H1 (cell line): ENCODE data around the gene EEF2K. TPM values are rescaled to one million over a fixed set of nuclear protein-coding genes. Genes with fewer than 3 reads are reported as not detected.

Source experiments
- CTCF ChIA-PET: fragments of 300-600 bp; sonication (Branson Sonifier 250); formaldehyde crosslinking; loops from one replicate; lab custom pipeline; 2021; ENCODE audit not compliant: partially characterized antibody; lab: Charles Lee
- POLR2A ChIA-PET: fragments of 300-600 bp; sonication (Branson Sonifier 250); formaldehyde crosslinking; loops from one replicate; lab custom pipeline; 2021; ENCODE audit warnings: inconsistent platforms; ENCODE audit not compliant: partially characterized antibody; lab: Charles Lee
- DNase-seq, 2 experiments: peaks; one replicate each; pipeline versions ENCODE4 v3.0.0 to v3.0.0-alpha.2; 2010 to 2022; ENCODE audit warnings: low spot score in 2 of 2, low read depth in 1 of 2, mixed read lengths in 1 of 2
- FAIRE-seq: peaks from 2 replicates; lab custom pipeline; 2011; peaks lifted over from hg19 to GRCh38; lab: Jason Lieb, UNC
- H2AFZ ChIP-seq: 2 replicates; pipeline ENCODE4 v1.8.1; 2012; ENCODE audit warnings: low read length, inconsistent platforms
- H2AK5ac ChIP-seq: 2 replicates; pipeline ENCODE4 v1.6.1; 2013; ENCODE audit warnings: low read depth, low read length
- H2BK120ac ChIP-seq: replicated peaks from 2 replicates; pipeline ENCODE3; 2013; ENCODE audit warnings: low read depth, low read length, inconsistent platforms
- H2BK12ac ChIP-seq: 2 replicates; pipeline ENCODE4 v1.6.1; 2013; ENCODE audit warnings: low read depth, low read length
- H2BK15ac ChIP-seq: 2 replicates; pipeline ENCODE4 v1.6.1; 2013; ENCODE audit warnings: low read length
- H2BK20ac ChIP-seq: 2 replicates; pipeline ENCODE4 v1.6.1; 2013; ENCODE audit warnings: low read length
- H2BK5ac ChIP-seq: 2 replicates; pipeline ENCODE4 v1.6.1; 2013; ENCODE audit warnings: low read depth, low read length
- H3K14ac ChIP-seq: 2 replicates; pipeline ENCODE4 v1.6.1; 2013; ENCODE audit warnings: inconsistent platforms; ENCODE audit not compliant: insufficient read length
- H3K18ac ChIP-seq: 2 replicates; pipeline ENCODE4 v1.6.1; 2013; ENCODE audit warnings: low read length; ENCODE audit errors: extremely low read depth
- H3K23ac ChIP-seq: 2 replicates; pipeline ENCODE4 v1.6.1; 2013; ENCODE audit warnings: inconsistent platforms; ENCODE audit not compliant: insufficient read length
- H3K23me2 ChIP-seq: 2 replicates; pipeline ENCODE4 v1.6.1; 2013; ENCODE audit warnings: low read depth, low read length
- H3K27ac ChIP-seq: 2 replicates; pipeline ENCODE4 v1.6.1; 2011; ENCODE audit warnings: low read depth, low read length, inconsistent platforms
- H3K27me3 ChIP-seq, 4 experiments: replicated peaks in 1 of 4; 1 replicate in 1 of 4; 2 replicates in 3 of 4; pipeline versions ENCODE4 v1.6.1 to v1.8.1; 2011 to 2013; ENCODE audit warnings: low read length in 3 of 4, mild to moderate bottlenecking in 3 of 4, inconsistent platforms in 2 of 4, mixed read lengths in 2 of 4, moderate library complexity in 1 of 4; ENCODE audit not compliant: control insufficient read depth in 3 of 4, insufficient read depth in 3 of 4; ENCODE audit errors: extremely low read depth in 1 of 4
- H3K36me3 ChIP-seq, 4 experiments: 2 replicates each; pipeline versions ENCODE4 v1.6.1 to v1.8.1; 2011 to 2013; ENCODE audit warnings: mild to moderate bottlenecking in 4 of 4, low read length in 3 of 4, moderate library complexity in 2 of 4, control low read depth in 1 of 4, inconsistent platforms in 1 of 4; ENCODE audit not compliant: insufficient read depth in 4 of 4, control insufficient read depth in 2 of 4
- H3K4ac ChIP-seq: replicated peaks from 2 replicates; pipeline ENCODE3; 2013; ENCODE audit warnings: low read length, low read depth, mixed read lengths, inconsistent platforms; ENCODE audit not compliant: insufficient read length
- H3K4me1 ChIP-seq, 4 experiments: replicated peaks in 1 of 4; 1 replicate in 1 of 4; 2 replicates in 3 of 4; pipeline versions ENCODE4 v1.6.1 to v1.8.1; 2011 to 2013; ENCODE audit warnings: low read length in 3 of 4, inconsistent platforms in 2 of 4, mixed read lengths in 1 of 4; ENCODE audit not compliant: insufficient read depth in 4 of 4, control insufficient read depth in 3 of 4
- H3K4me2 ChIP-seq, 2 experiments: 2 replicates each; pipeline versions ENCODE4 v1.6.1 to v1.8.1; 2011 to 2013; ENCODE audit warnings: low read depth in 2 of 2, low read length in 2 of 2, control low read depth in 1 of 2, inconsistent platforms in 1 of 2, mild to moderate bottlenecking in 1 of 2; ENCODE audit not compliant: insufficient read depth in 1 of 2
- H3K4me3 ChIP-seq, 4 experiments: fragments of 200-600, 300-600 bp in 1 of 4; sonication (generic), shearing (Covaris generic), sonication (Bioruptor Twin) in 1 of 4; 2 replicates each; pipeline versions ENCODE4 v1.5.1 to v1.8.1; 2011 to 2016; ENCODE audit warnings: low read length in 4 of 4, low read depth in 3 of 4, control low read depth in 2 of 4, inconsistent platforms in 2 of 4, mild to moderate bottlenecking in 2 of 4, mixed read lengths in 1 of 4, moderate library complexity in 1 of 4; ENCODE audit not compliant: insufficient read depth in 2 of 4; ENCODE audit errors: extremely low read depth in 1 of 4
- H3K56ac ChIP-seq: replicated peaks from 2 replicates; pipeline ENCODE3; 2013; ENCODE audit warnings: low read depth, mild to moderate bottlenecking, mixed read lengths, low read length, inconsistent platforms; ENCODE audit not compliant: insufficient read length
- H3K79me1 ChIP-seq: 2 replicates; pipeline ENCODE4 v1.6.1; 2013; ENCODE audit warnings: low read depth, low read length, control low read depth
- H3K79me2 ChIP-seq, 2 experiments: 2 replicates each; pipeline versions ENCODE4 v1.6.1 to v1.8.1; 2012 to 2013; ENCODE audit warnings: low read length in 2 of 2, mild to moderate bottlenecking in 2 of 2, inconsistent platforms in 1 of 2; ENCODE audit not compliant: insufficient read depth in 2 of 2, control insufficient read depth in 1 of 2
- H3K9ac ChIP-seq, 4 experiments: replicated peaks in 1 of 4; 1 replicate in 1 of 4; 2 replicates in 3 of 4; pipeline versions ENCODE4 v1.6.1 to v1.8.1; 2011 to 2013; ENCODE audit warnings: low read depth in 3 of 4, low read length in 3 of 4, control low read depth in 2 of 4, mild to moderate bottlenecking in 2 of 4, moderate library complexity in 2 of 4, inconsistent platforms in 1 of 4; ENCODE audit errors: extremely low read depth in 1 of 4
- H3K9me3 ChIP-seq, 2 experiments: 2 replicates each; pipeline versions ENCODE4 v1.6.1 to v1.8.1; 2012 to 2013; ENCODE audit warnings: mild to moderate bottlenecking in 2 of 2, moderate library complexity in 2 of 2, control low read depth in 1 of 2, inconsistent platforms in 1 of 2, low read depth in 1 of 2, low read length in 1 of 2, mixed read lengths in 1 of 2; ENCODE audit not compliant: insufficient read depth in 2 of 2
- H4K20me1 ChIP-seq, 2 experiments: replicated peaks in 1 of 2; 2 replicates each; pipeline versions ENCODE3 to v1.8.1; 2011 to 2013; ENCODE audit warnings: inconsistent platforms in 2 of 2, low read length in 2 of 2, mild to moderate bottlenecking in 1 of 2; ENCODE audit not compliant: insufficient read depth in 2 of 2, control insufficient read depth in 1 of 2
- H4K5ac ChIP-seq: 2 replicates; pipeline ENCODE4 v1.6.1; 2013; ENCODE audit warnings: low read length, low read depth, mixed read lengths, inconsistent platforms; ENCODE audit not compliant: insufficient read length
- H4K8ac ChIP-seq: 2 replicates; pipeline ENCODE4 v1.8.0; 2013; ENCODE audit warnings: mild to moderate bottlenecking, moderate library complexity, low read length, inconsistent platforms; ENCODE audit not compliant: insufficient read depth; ENCODE audit errors: extremely low read depth
- H4K91ac ChIP-seq: replicated peaks from 2 replicates; pipeline ENCODE3; 2013; ENCODE audit warnings: low read length, mixed read lengths, inconsistent platforms; ENCODE audit not compliant: insufficient read length
- CHD1 ChIP-seq: IDR thresholded peaks from 2 replicates; pipeline ENCODE4 v1.6.1; 2012; ENCODE audit warnings: low read depth, low read length, improper control_type of control experiment
- CREB1 ChIP-seq: IDR thresholded peaks from 2 replicates; pipeline ENCODE4 v1.6.1; 2012; ENCODE audit warnings: inconsistent platforms
- EP300 ChIP-seq, 2 experiments: IDR thresholded peaks; 1 replicate in 1 of 2; 2 replicates in 1 of 2; pipeline ENCODE4 v1.6.1; 2011 to 2012; ENCODE audit warnings: low read depth in 2 of 2, low read length in 2 of 2, mild to moderate bottlenecking in 2 of 2, borderline replicate concordance in 1 of 2, inconsistent platforms in 1 of 2, moderate library complexity in 1 of 2
- EZH2 ChIP-seq: fragments of 200-600 bp; sonication (generic); IDR thresholded peaks from 2 replicates; pipeline ENCODE4 v1.7.1; 2012; ENCODE audit warnings: low read depth, mild to moderate bottlenecking, moderate library complexity, low read length, inconsistent platforms; ENCODE audit not compliant: severe bottlenecking
- HDAC6 ChIP-seq: IDR thresholded peaks from one replicate; pipeline ENCODE4 v1.7.1; 2012; ENCODE audit warnings: low read depth, mild to moderate bottlenecking, inconsistent platforms, low read length, moderate library complexity
- JUN ChIP-seq: IDR thresholded peaks from 2 replicates; pipeline ENCODE4 v1.6.1; 2011; ENCODE audit warnings: low read depth, mild to moderate bottlenecking, improper control_type of control experiment, low read length
- KDM5A ChIP-seq: fragments of 200-600 bp; IDR thresholded peaks from 2 replicates; pipeline ENCODE4 v1.7.1; 2012; ENCODE audit warnings: mild to moderate bottlenecking, low read length, inconsistent platforms, mixed read lengths
- NANOG ChIP-seq: IDR thresholded peaks from 2 replicates; pipeline ENCODE4 v1.6.1; 2011; ENCODE audit warnings: low read length, low read depth, mild to moderate bottlenecking, inconsistent platforms; ENCODE audit not compliant: insufficient read depth, poor library complexity, severe bottlenecking
- RFX5 ChIP-seq: IDR thresholded peaks from 2 replicates; pipeline ENCODE4 v1.6.1; 2011; ENCODE audit warnings: low read depth, low read length, improper control_type of control experiment, borderline replicate concordance
- SIRT6 ChIP-seq: IDR thresholded peaks from one replicate; pipeline ENCODE4 v1.7.1; 2012; ENCODE audit warnings: low read length, inconsistent platforms
- SP2 ChIP-seq: IDR thresholded peaks from 2 replicates; pipeline ENCODE4 v1.6.1; 2012; ENCODE audit warnings: mild to moderate bottlenecking, low read length, inconsistent platforms
- TAF1 ChIP-seq: IDR thresholded peaks from 2 replicates; pipeline ENCODE4 v1.6.1; 2011; ENCODE audit warnings: mild to moderate bottlenecking, low read depth, low read length
- TEAD4 ChIP-seq: IDR thresholded peaks from 2 replicates; pipeline ENCODE4 v1.6.1; 2012; ENCODE audit warnings: low read depth, low read length, inconsistent platforms, mixed read lengths
- YY1 ChIP-seq: IDR thresholded peaks from 2 replicates; pipeline ENCODE4 v1.6.1; 2011; ENCODE audit warnings: low read depth, mild to moderate bottlenecking, low read length
- WGBS, 2 experiments: shearing (Covaris generic) in 1 of 2; methylation state at CpG; one replicate each; pipeline versions ENCODE4 v1.1.6 to v1.1.7; 2013 to 2015; ENCODE audit warnings: low lambda C conversion rate in 2 of 2, mixed read lengths in 2 of 2, inconsistent platforms in 1 of 2, low coverage in 1 of 2, missing lambda C conversion rate in 1 of 2; ENCODE audit not compliant: insufficient replicate concordance in 2 of 2, insufficient coverage in 1 of 2, insufficient read length in 1 of 2; ENCODE audit errors: extremely low coverage in 1 of 2, missing lambda C conversion rate in 1 of 2; 5-methylcytosine and 5-hydroxymethylcytosine counted together
- polyA plus RNA-seq, 7 experiments: library from polyadenylated mRNA; depleted of rRNA in 3 of 7; stranded (reverse) in 5 of 7; unstranded in 2 of 7; fragments of >200 nt in 5 of 7; fragments of 200-250 nt in 2 of 7; gene quantifications; 1 replicate in 5 of 7; 2 replicates in 1 of 7; 4 replicates in 1 of 7; pipeline versions ENCODE4 v1.2.1 to v1.2.3, GENCODE V29; 2011 to 2013; ENCODE audit warnings: missing spikeins in 2 of 7, mixed read lengths in 2 of 7
- total RNA-seq: library from RNA; stranded (reverse); fragmentation: NEBNext Ultra II Directional; extraction: Animal tissue kit (Norgen Biotek cat#: 25700); gene quantifications from 2 replicates; pipeline ENCODE4 v1.2.1, GENCODE V29; 2021

EEF2K gene
- total and polyA plus RNA-seq, 2 of the 8 experiments (the other 6 are each of a cell fraction or from before 2014, with no cell fraction given): 14.9 to 30.2 TPM

DNA sequence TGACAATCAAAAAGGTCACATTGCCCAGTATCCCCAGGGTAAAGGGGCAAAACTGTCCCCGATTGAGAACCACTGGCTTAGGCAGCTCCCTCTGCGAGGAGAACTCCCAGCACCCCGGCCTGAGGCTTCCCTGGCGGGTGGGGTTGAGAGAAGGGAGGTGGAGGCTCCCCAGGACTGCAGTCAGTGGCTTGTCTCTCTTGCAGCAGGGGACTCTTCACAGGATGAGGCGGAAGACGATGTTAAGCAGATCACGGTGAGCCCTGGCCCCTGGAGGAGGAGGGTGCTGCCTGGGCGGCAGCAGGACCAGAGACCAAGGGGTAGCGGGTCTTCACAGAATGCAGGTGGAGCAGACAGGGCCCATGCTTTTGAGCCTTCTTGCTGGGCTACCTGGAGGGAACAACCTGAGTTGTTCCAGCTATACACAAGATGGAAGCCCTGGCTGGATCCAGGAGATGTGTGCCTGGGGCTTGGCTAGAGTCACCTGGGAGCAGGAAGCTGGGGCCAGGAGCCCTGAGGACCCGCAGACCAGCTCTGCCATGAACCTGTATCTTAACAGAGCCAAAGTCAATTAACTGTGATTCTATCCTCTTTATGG, 107.9 kb downstream of the EEF2K start:
- Histone ChIP-seq H3K36me3 (peaks cover 20 to 55% (median 49%) of the 10 kb centered on the region in 4 experiments; a peak in 6 of 8 replicates), H3K23me2 (no peaks in the 10 kb centered on the region), H4K8ac (no peak overlapping the region), H3K27ac (no peak overlapping the region), H2AK5ac (no peak overlapping the region), H2BK12ac (no peak overlapping the region), H3K18ac (no peak overlapping the region), H3K4me2 (no peak overlapping the region), H3K79me2 (no peaks in the 10 kb centered on the region), H3K56ac (no peak overlapping the region), H3K4me3 (no peak overlapping the region), H4K20me1 (peaks cover 5 to 6% of the 10 kb centered on the region in 2 experiments), H3K4ac (no peak overlapping the region), H2BK5ac (no peak overlapping the region), H3K14ac (no peak overlapping the region), H2AFZ (no peak overlapping the region), H3K9me3 (no peaks in the 10 kb centered on the region), H3K27me3 (no peaks in the 10 kb centered on the region), H3K4me1 (no peaks in the 10 kb centered on the region), H4K91ac (no peak overlapping the region), H2BK20ac (no peak overlapping the region), H4K5ac (no peak overlapping the region), H3K23ac (no peak overlapping the region), H2BK120ac (no peak overlapping the region), H2BK15ac (no peak overlapping the region), H3K9ac (no peak overlapping the region), H3K79me1 (0 out of 2 replicates have a peak, but pooled peaks cover 2% of the 10 kb centered on the region)
- no peak for FAIRE-seq
- ChIA-PET CTCF (interaction anchor here (6.5 kb wide), 1 partner anchor 14 kb away, joined by 42 read pairs; no protein-coding TSS in a partner anchor), POLR2A (interaction anchor here (2.6 kb wide), 1 partner anchor 13 kb away, joined by 8 read pairs; no protein-coding TSS in a partner anchor)
- 90% methylated on average over 10 of the region's 10 CpGs; no CpG with 5 or more reads in 1 of the 2 experiments for WGBS, 2 experiments
- no peak for DNase-seq
- TF ChIP-seq CHD1 (no peak), JUN (no peak), SP2 (no peak), TAF1 (no peak), EP300 (IDR thresholded peaks at IDR 0.05; ENCODE audit: borderline replicate concordance in 1 of 2, low read depth in 2 of 2, low read length in 2 of 2) (no peak), HDAC6 (no peak), YY1 (no peak), CREB1 (no peak), KDM5A (no peak), NANOG (no peak), RFX5 (no peak), TEAD4 (no peak), EZH2 (no peak), SIRT6 (no peak)
